Adipocyte (in vitro differentiated cells): ENCODE results near the gene RAD18.

Experiments
- DNase-seq: peaks from one replicate; pipeline ENCODE4 v3.0.0-alpha.2; 2015; ENCODE audit warnings: low read depth
- H3K27me3 ChIP-seq: replicated peaks from 2 replicates; pipeline ENCODE4 v1.7.0; 2013; ENCODE audit warnings: mild to moderate bottlenecking, low read length, moderate library complexity; ENCODE audit not compliant: control insufficient read depth, insufficient read depth
- H3K36me3 ChIP-seq: 2 replicates; pipeline ENCODE4 v1.7.0; 2013; ENCODE audit warnings: low read length, mild to moderate bottlenecking, moderate library complexity; ENCODE audit not compliant: control insufficient read depth, insufficient read depth, severe bottlenecking
- H3K4me1 ChIP-seq: 2 replicates; pipeline ENCODE4 v1.7.0; 2013; ENCODE audit warnings: mild to moderate bottlenecking, low read length, moderate library complexity; ENCODE audit not compliant: control insufficient read depth, insufficient read depth
- H3K4me3 ChIP-seq: 2 replicates; pipeline ENCODE4 v1.7.0; 2013; ENCODE audit warnings: mild to moderate bottlenecking, low read length, moderate library complexity
- H3K9ac ChIP-seq: 2 replicates; pipeline ENCODE4 v1.7.0; 2013; ENCODE audit warnings: mild to moderate bottlenecking, low read length, moderate library complexity
- H3K9me3 ChIP-seq: 2 replicates; pipeline ENCODE4 v1.7.0; 2013; ENCODE audit warnings: mild to moderate bottlenecking, low read length, moderate library complexity; ENCODE audit not compliant: control insufficient read depth

The RAD18 gene, protein sequence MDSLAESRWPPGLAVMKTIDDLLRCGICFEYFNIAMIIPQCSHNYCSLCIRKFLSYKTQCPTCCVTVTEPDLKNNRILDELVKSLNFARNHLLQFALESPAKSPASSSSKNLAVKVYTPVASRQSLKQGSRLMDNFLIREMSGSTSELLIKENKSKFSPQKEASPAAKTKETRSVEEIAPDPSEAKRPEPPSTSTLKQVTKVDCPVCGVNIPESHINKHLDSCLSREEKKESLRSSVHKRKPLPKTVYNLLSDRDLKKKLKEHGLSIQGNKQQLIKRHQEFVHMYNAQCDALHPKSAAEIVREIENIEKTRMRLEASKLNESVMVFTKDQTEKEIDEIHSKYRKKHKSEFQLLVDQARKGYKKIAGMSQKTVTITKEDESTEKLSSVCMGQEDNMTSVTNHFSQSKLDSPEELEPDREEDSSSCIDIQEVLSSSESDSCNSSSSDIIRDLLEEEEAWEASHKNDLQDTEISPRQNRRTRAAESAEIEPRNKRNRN

DNA sequence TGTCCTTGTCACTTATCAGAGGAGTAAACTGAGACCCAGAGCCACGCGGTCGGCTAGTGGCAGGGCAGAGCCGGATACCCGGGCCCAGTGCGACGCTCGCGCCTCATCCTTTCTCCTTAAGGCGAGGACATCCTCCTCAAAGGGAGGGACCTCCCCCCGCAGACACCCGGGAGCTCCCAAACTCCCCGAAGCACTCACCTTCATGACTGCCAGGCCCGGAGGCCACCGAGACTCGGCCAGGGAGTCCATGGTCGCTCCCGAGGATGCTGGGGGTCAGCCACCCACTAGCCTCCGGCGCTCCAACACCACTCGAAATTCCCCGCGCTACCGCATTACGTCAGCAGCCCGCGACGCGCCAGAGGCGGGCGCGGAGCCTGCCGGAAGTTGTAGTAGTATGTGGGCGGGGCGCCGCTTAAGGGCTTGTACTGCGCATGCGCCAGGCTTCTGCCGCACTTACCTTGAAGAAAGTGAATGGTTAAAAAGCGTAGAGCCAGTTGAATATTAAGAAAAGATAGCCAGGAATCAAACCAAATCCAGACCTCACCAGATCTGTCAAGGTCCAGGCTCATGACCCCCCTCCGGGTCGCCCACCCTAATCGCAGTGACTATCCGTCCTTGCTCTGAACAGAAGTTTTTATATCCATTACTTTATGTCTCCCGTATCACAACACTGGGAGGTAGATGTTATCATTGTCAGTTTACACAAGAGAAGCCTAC, at the start of gene RAD18:
RAD18 (minus strand) TSS at position 336 of the 717 bp plus-strand sequence; CDS start at position 249, 87 bp downstream.
- peak; percentile 97 for DNase-seq
- H3K27me3 ChIP-seq, result no peaks in the 10 kb centered on the region
- H3K9ac ChIP-seq, result peak within 1 kb of the TSS; percentile 84
- H3K4me3 ChIP-seq, result peak within 1 kb of the TSS; percentile 93
- H3K9me3 ChIP-seq, result no peaks in the 10 kb centered on the region
- no peaks in the 10 kb centered on the region for H3K36me3 ChIP-seq
- peaks cover 26% of the 10 kb centered on the region for H3K4me1 ChIP-seq

GRCh38 chr3:9012521-9012920, 49.2 kb upstream of the RAD18 start:
- Histone ChIP-seq H3K4me1 (peaks cover 10% of the 10 kb centered on the region), H3K36me3 (no peaks in the 10 kb centered on the region), H3K4me3 (no peak overlapping the region), H3K27me3 (no peaks in the 10 kb centered on the region), H3K9ac (no peak overlapping the region), H3K9me3 (no peaks in the 10 kb centered on the region)
- no peak for DNase-seq

- no peaks in the 10 kb centered on the region for H3K36me3 ChIP-seq
These were observed 46.8 kb upstream of the RAD18 start for GRCh38 chr3:9009976-9010545.

DNA sequence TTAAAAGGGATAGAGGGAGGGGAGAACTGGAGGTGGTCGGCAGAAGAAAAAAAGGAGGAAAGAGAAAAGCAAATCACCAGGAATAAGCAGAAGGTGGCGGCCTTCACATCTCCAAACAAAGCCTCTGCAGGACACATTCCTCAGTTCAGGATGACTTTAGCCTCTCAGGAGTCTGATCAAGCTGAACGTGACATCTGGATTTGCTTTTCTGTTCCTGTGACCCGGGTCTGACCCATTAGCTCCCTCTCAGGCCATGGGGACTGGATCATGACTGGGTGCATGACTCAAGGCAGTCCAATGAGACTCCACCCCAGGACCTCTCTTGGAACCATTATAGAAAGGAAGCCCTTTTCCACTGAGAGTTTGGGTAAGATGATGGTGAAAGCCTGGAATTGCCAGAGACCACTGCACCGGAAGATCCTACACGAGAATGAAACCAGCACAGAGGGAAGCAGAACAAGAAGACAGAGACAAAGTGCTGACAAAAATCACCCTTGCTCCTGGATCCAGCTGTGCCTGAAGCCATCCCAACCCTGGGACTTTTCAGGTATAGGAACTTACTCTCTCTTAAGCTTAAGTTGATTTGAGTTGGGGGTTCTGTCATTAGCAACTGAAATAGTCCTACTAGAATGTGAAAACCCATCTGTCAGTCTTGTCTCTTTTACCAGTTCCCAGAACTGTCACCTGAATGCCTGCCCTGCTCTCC, 45.4 kb upstream of the RAD18 start:
- Histone ChIP-seq H3K27me3 (no peaks in the 10 kb centered on the region), H3K4me1 (peaks cover 14% of the 10 kb centered on the region), H3K9me3 (no peaks in the 10 kb centered on the region), H3K36me3 (no peaks in the 10 kb centered on the region), H3K9ac (no peak overlapping the region), H3K4me3 (no peak overlapping the region)
- DNase-seq, result no peak

More at GRCh38 chr3:9009976-9010545, 46.8 kb upstream of the RAD18 start:
- Histone ChIP-seq H3K4me1 (peaks cover 14% of the 10 kb centered on the region), H3K27me3 (no peaks in the 10 kb centered on the region), H3K9me3 (no peaks in the 10 kb centered on the region), H3K4me3 (no peak overlapping the region), H3K9ac (no peak overlapping the region)
- DNase-seq, result no peak

DNA sequence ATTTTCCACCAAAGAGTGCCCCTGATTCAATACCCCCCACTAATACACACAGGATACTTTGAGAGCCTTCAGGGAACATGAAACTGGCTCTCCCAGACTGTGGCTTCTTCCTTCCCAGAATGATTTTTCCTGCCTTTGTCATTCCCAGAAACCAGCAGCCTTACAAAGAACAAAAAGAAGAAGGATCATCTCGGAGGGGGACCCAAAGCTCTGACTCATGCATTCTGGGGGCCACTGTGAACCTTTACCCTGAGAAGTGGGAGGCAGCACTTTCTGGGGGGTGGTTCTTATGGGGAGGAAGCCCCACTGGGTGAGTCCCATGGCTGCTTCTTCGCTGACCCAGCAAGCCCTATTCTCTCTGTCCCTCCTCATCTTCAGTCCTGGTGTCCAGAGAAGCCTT, 44.7 kb upstream of the RAD18 start:
- Histone ChIP-seq H3K36me3 (no peaks in the 10 kb centered on the region), H3K9me3 (no peaks in the 10 kb centered on the region), H3K27me3 (no peaks in the 10 kb centered on the region), H3K4me1 (peaks cover 14% of the 10 kb centered on the region), H3K4me3 (no peak overlapping the region), H3K9ac (no peak overlapping the region)
- no peak for DNase-seq

GRCh38 chr3:9007213-9007612, 43.9 kb upstream of the RAD18 start:
- Histone ChIP-seq H3K9ac (no peak overlapping the region), H3K36me3 (no peaks in the 10 kb centered on the region), H3K4me3 (no peak overlapping the region), H3K4me1 (peaks cover 14% of the 10 kb centered on the region), H3K27me3 (no peaks in the 10 kb centered on the region), H3K9me3 (no peaks in the 10 kb centered on the region)
- DNase-seq, result no peak

DNA sequence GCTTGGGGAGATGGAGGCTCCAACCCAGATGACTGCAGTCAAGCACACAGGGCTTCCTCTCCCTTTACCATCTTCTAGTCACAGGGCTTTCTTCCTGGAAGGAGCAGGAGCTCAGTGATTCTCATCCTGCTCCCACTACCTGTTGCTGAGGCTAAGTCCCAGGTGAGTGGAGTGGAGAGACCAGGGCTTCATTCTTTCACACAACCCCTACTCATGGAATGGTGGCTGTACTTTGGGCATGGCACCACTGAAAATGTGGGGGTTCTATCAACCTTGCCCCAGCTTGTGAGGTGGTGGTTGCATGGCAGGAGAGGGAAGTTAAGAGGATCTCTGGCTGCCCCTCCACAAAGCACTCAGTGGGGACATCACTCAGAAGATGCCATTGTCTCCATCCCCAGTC, 36.8 kb upstream of the RAD18 start:
- Histone ChIP-seq H3K36me3 (no peaks in the 10 kb centered on the region), H3K9me3 (no peaks in the 10 kb centered on the region), H3K9ac (no peak overlapping the region), H3K4me1 (peaks cover 11% of the 10 kb centered on the region), H3K27me3 (no peaks in the 10 kb centered on the region), H3K4me3 (no peak overlapping the region)
- DNase-seq, result no peak

DNA sequence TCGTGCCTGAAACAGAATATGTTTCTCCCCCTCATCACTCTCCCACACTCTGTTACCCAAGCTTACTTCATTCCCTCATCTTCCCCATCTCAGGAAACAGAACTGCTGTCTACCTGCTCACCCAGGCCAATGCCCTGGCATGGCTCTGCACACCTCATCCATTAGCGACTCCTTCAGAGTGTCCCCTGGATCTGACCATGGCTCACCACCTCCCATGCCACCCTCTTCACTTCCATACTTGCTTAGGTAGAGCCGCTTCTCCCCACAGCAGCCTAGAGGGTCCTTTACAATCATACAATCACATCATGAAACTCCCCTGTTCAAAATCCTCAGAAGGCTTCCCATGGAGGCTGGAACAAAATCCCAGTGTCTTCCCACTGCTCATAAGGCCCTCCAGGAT, 33.9 kb upstream of the RAD18 start:
- no peaks in the 10 kb centered on the region for H3K36me3 ChIP-seq
- no peak for DNase-seq
- H3K9me3 ChIP-seq, result no peaks in the 10 kb centered on the region
- no peak overlapping the region for H3K9ac ChIP-seq
- H3K4me1 ChIP-seq, result peaks cover 11% of the 10 kb centered on the region
- no peak overlapping the region for H3K4me3 ChIP-seq
- H3K27me3 ChIP-seq, result no peaks in the 10 kb centered on the region

DNA sequence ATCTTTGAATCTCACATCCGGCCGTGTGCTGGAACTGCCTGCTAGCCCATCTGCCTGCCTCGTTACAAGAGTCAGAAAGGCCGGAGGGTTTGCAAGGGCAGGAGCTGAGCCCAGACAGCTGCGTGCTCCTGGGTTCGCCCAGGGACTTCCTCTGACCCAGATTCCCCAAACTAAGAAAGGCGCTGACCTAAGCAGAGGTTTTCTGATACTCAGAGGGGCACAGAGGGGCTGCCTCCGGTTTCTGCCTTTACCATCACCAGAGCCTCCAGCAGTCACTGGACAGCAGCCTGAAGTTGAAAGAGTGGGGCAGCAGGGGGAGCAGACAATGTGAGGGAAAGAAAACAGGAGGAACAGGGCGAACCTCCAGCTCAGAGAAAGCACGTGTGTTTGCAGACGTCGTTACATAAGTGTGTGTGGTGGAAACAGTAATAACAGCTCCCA, 33.4 kb upstream of the RAD18 start:
- no peak for DNase-seq
- Histone ChIP-seq H3K27me3 (no peaks in the 10 kb centered on the region), H3K4me3 (no peak overlapping the region), H3K9me3 (no peaks in the 10 kb centered on the region), H3K9ac (no peak overlapping the region), H3K36me3 (no peaks in the 10 kb centered on the region), H3K4me1 (peaks cover 11% of the 10 kb centered on the region)

DNA sequence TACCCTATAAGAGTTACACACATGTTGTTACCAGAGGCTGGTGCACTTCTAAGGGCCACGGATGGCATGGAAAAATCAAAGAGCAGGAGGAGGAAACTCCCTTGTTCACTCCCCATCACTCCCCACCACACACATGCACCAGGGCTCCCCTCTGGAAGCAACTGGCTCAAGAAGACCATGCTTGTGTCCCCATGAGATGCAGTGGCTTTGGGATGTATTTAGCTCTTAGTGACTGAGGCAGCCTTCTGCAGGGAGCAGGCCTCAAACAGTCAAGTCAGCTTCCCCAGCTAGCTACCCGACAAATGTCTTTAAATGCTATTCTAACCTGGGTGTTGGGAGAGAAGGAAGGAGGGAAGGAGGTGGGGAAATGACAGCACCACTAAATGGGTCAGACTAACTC, 32.9 kb upstream of the RAD18 start:
- DNase-seq, result no peak
- Histone ChIP-seq H3K36me3 (no peaks in the 10 kb centered on the region), H3K9me3 (no peaks in the 10 kb centered on the region)

GRCh38 chr3:8994226-8994625, 31.0 kb upstream of the RAD18 start:
- H3K4me1 ChIP-seq, result peaks cover 11% of the 10 kb centered on the region
- H3K4me3 ChIP-seq, result no peak overlapping the region
- no peaks in the 10 kb centered on the region for H3K9me3 ChIP-seq
- H3K36me3 ChIP-seq, result no peaks in the 10 kb centered on the region
- no peak for DNase-seq
- H3K9ac ChIP-seq, result no peak overlapping the region
- no peaks in the 10 kb centered on the region for H3K27me3 ChIP-seq

More for the DNA sequence above, 32.9 kb upstream of the RAD18 start:
- Histone ChIP-seq H3K4me3 (no peak overlapping the region), H3K27me3 (no peaks in the 10 kb centered on the region), H3K4me1 (peaks cover 11% of the 10 kb centered on the region), H3K9ac (no peak overlapping the region)
